ENCODE results near the gene CTNNA2.

CTNNA2 gene

GRCh38 chr2:80042635-80043034 is 529.8 kb downstream of the CTNNA2 start:
- Histone ChIP-seq H3K9ac (ENCODE audit: low read length in 5 of 5) (no peak overlapping the region), H3K4me1 (ENCODE audit: control insufficient read depth in 5 of 5, insufficient read depth in 5 of 5, low read length in 5 of 5) (no peaks in the 10 kb centered on the region), H3K4me3 (ENCODE audit: low read depth in 1 of 5, low read length in 5 of 5) (no peak overlapping the region), H3K27me3 (ENCODE audit: control insufficient read depth in 5 of 5, insufficient read depth in 4 of 5, low read length in 5 of 5) (no peaks in the 10 kb centered on the region), H3K9me3 (ENCODE audit: control insufficient read depth in 5 of 5, low read length in 5 of 5) (no peaks in the 10 kb centered on the region), H3K27ac (ENCODE audit: low read depth, low read length) (no peak overlapping the region), H3K36me3 (ENCODE audit: control insufficient read depth in 5 of 5, insufficient read depth in 5 of 5, low read length in 5 of 5) (no peaks in the 10 kb centered on the region)

DNA sequence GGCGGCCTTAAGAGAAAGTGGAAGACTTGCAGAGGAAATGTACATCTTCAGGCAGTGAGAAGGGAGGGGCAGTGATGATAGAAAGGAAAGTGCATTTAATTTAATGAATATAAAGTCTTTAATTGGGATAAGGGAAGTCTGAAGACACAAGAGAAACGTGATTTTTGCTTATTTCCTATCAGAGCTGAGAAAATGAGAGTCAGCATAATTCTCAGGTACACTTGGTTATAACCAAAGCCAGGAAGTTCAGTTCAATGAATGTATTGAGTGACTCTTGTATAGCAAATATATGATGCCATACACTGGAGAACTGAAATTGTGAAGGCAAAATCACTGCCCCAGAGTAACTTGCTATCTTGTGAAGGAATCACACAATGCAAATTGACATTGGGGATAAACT is 535.4 kb downstream of the CTNNA2 start:
- Histone ChIP-seq H3K27me3 (ENCODE audit: control insufficient read depth in 5 of 5, insufficient read depth in 4 of 5, low read length in 5 of 5) (no peaks in the 10 kb centered on the region), H3K9me3 (ENCODE audit: control insufficient read depth in 5 of 5, low read length in 5 of 5) (no peaks in the 10 kb centered on the region), H3K4me1 (ENCODE audit: control insufficient read depth in 5 of 5, insufficient read depth in 5 of 5, low read length in 5 of 5) (no peaks in the 10 kb centered on the region), H3K9ac (ENCODE audit: low read length in 5 of 5) (no peak overlapping the region), H3K4me3 (ENCODE audit: low read depth in 1 of 5, low read length in 5 of 5) (no peak overlapping the region), H3K36me3 (ENCODE audit: control insufficient read depth in 5 of 5, insufficient read depth in 5 of 5, low read length in 5 of 5) (no peaks in the 10 kb centered on the region), H3K27ac (ENCODE audit: low read depth, low read length) (no peak overlapping the region)

- Histone ChIP-seq H3K9ac (ENCODE audit: low read length in 5 of 5) (no peak overlapping the region), H3K4me1 (ENCODE audit: control insufficient read depth in 5 of 5, insufficient read depth in 5 of 5, low read length in 5 of 5) (no peaks in the 10 kb centered on the region), H3K27me3 (ENCODE audit: control insufficient read depth in 5 of 5, insufficient read depth in 4 of 5, low read length in 5 of 5) (no peaks in the 10 kb centered on the region), H3K9me3 (ENCODE audit: control insufficient read depth in 5 of 5, low read length in 5 of 5) (no peaks in the 10 kb centered on the region), H3K4me3 (ENCODE audit: low read depth in 1 of 5, low read length in 5 of 5) (no peak overlapping the region), H3K27ac (ENCODE audit: low read depth, low read length) (no peak overlapping the region), H3K36me3 (ENCODE audit: control insufficient read depth in 5 of 5, insufficient read depth in 5 of 5, low read length in 5 of 5) (no peaks in the 10 kb centered on the region)
Observed at GRCh38 chr2:80050246-80050645, 537.4 kb downstream of the CTNNA2 start.

GRCh38 chr2:80053522-80054345 is 540.9 kb downstream of the CTNNA2 start:
- H3K27ac ChIP-seq (ENCODE audit: low read depth, low read length): no peak overlapping the region
- no peak overlapping the region for H3K9ac ChIP-seq (ENCODE audit: low read length in 5 of 5)
- no peak overlapping the region for H3K4me3 ChIP-seq (ENCODE audit: low read depth in 1 of 5, low read length in 5 of 5)
- H3K36me3 ChIP-seq (ENCODE audit: control insufficient read depth in 5 of 5, insufficient read depth in 5 of 5, low read length in 5 of 5): no peaks in the 10 kb centered on the region
- H3K9me3 ChIP-seq (ENCODE audit: control insufficient read depth in 5 of 5, low read length in 5 of 5): no peaks in the 10 kb centered on the region
- no peaks in the 10 kb centered on the region for H3K4me1 ChIP-seq (ENCODE audit: control insufficient read depth in 5 of 5, insufficient read depth in 5 of 5, low read length in 5 of 5)
- H3K27me3 ChIP-seq (ENCODE audit: control insufficient read depth in 5 of 5, insufficient read depth in 4 of 5, low read length in 5 of 5): no peaks in the 10 kb centered on the region

DNA sequence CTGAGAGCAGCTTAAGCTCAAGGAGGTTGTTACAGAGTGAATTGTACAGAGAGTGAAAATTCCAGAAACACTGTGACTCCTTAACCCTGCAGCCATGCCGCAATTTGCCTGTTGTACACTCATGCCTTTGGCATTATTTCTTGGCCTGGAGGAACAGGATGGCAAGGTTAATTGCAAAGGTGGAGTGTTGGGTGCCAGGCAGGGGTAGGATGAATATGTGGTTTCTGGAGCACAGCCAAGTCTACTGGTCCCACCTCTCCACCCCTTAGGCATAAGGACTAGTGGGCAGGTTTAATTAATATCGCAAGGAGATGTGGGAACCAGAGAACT is 541.5 kb downstream of the CTNNA2 start:
- H3K27ac ChIP-seq (ENCODE audit: low read depth, low read length): no peak overlapping the region
- no peak overlapping the region for H3K9ac ChIP-seq (ENCODE audit: low read length in 5 of 5)
- H3K9me3 ChIP-seq (ENCODE audit: control insufficient read depth in 5 of 5, low read length in 5 of 5): no peaks in the 10 kb centered on the region
- H3K4me3 ChIP-seq (ENCODE audit: low read depth in 1 of 5, low read length in 5 of 5): no peak overlapping the region
- H3K36me3 ChIP-seq (ENCODE audit: control insufficient read depth in 5 of 5, insufficient read depth in 5 of 5, low read length in 5 of 5): no peaks in the 10 kb centered on the region
- H3K4me1 ChIP-seq (ENCODE audit: control insufficient read depth in 5 of 5, insufficient read depth in 5 of 5, low read length in 5 of 5): no peaks in the 10 kb centered on the region
- no peaks in the 10 kb centered on the region for H3K27me3 ChIP-seq (ENCODE audit: control insufficient read depth in 5 of 5, insufficient read depth in 4 of 5, low read length in 5 of 5)

DNA sequence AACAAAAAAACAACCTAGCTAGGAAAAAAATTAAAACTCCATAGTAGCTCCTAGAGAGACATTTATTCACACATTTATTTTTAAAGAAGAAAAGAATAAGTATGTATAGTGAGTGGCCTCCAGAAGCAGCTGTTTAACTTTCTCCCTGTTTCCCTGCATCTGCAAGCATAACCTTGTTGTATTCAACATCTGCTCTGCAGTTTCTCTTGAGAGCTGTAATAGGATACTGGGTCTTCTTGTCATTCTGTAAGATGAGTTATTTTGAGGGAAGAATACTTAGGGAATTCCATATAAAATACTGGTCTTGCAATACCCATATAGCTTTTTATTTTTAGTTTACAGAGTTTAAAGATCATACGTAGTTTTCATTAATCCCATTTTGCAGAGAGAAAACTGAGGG is 545.1 kb downstream of the CTNNA2 start:
- no peaks in the 10 kb centered on the region for H3K9me3 ChIP-seq (ENCODE audit: control insufficient read depth in 5 of 5, low read length in 5 of 5)
- no peaks in the 10 kb centered on the region for H3K36me3 ChIP-seq (ENCODE audit: control insufficient read depth in 5 of 5, insufficient read depth in 5 of 5, low read length in 5 of 5)
- H3K27ac ChIP-seq (ENCODE audit: low read depth, low read length): no peak overlapping the region
- no peak overlapping the region for H3K4me3 ChIP-seq (ENCODE audit: low read depth in 1 of 5, low read length in 5 of 5)
- no peaks in the 10 kb centered on the region for H3K27me3 ChIP-seq (ENCODE audit: control insufficient read depth in 5 of 5, insufficient read depth in 4 of 5, low read length in 5 of 5)
- no peaks in the 10 kb centered on the region for H3K4me1 ChIP-seq (ENCODE audit: control insufficient read depth in 5 of 5, insufficient read depth in 5 of 5, low read length in 5 of 5)
- H3K9ac ChIP-seq (ENCODE audit: low read length in 5 of 5): no peak overlapping the region

DNA sequence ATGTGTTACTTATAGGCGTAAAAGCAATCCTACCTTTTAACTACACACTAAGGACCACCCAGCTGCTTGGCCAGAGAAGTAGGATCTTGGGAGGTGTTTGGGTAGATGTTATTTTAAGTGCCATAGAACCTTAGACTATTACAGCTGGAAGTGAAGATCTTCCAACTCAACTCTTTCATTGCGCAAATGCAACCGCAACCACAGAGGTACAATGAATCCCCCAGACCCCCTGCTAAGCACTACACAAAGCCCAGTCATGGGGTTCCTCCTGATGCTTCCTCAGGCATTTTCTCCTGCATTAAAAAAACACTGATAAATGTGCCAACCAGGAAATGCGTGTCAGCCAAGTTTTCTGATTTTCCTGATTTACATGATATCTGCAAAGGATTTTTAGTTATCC is 545.7 kb downstream of the CTNNA2 start:
- Histone ChIP-seq H3K36me3 (ENCODE audit: control insufficient read depth in 5 of 5, insufficient read depth in 5 of 5, low read length in 5 of 5) (no peaks in the 10 kb centered on the region), H3K4me1 (ENCODE audit: control insufficient read depth in 5 of 5, insufficient read depth in 5 of 5, low read length in 5 of 5) (no peaks in the 10 kb centered on the region), H3K9me3 (ENCODE audit: control insufficient read depth in 5 of 5, low read length in 5 of 5) (no peaks in the 10 kb centered on the region), H3K27ac (ENCODE audit: low read depth, low read length) (no peak overlapping the region), H3K9ac (ENCODE audit: low read length in 5 of 5) (no peak overlapping the region), H3K4me3 (ENCODE audit: low read depth in 1 of 5, low read length in 5 of 5) (no peak overlapping the region), H3K27me3 (ENCODE audit: control insufficient read depth in 5 of 5, insufficient read depth in 4 of 5, low read length in 5 of 5) (no peaks in the 10 kb centered on the region)

DNA sequence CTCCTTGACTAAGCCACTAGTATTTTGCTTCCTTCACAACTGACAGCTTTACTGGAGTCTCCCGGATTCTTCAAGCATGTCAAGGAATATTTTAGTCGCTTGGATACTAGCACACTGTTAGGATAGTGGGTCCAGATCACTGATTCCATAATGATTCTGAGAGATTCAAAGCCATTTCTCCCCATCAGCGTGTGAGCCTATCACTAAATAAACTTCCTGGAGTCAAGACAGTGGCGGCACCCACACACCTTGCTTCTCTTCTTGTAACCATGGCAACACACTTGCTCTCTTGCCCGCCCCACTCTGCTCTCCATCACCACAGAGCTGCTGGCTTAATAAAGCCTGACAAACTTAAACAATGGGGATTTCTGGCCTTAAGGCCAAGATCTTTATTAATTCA is 546.6 kb downstream of the CTNNA2 start:
- H3K36me3 ChIP-seq (ENCODE audit: control insufficient read depth in 5 of 5, insufficient read depth in 5 of 5, low read length in 5 of 5): no peaks in the 10 kb centered on the region
- H3K4me3 ChIP-seq (ENCODE audit: low read depth in 1 of 5, low read length in 5 of 5): no peak overlapping the region
- no peaks in the 10 kb centered on the region for H3K9me3 ChIP-seq (ENCODE audit: control insufficient read depth in 5 of 5, low read length in 5 of 5)
- no peak overlapping the region for H3K9ac ChIP-seq (ENCODE audit: low read length in 5 of 5)
- no peaks in the 10 kb centered on the region for H3K27me3 ChIP-seq (ENCODE audit: control insufficient read depth in 5 of 5, insufficient read depth in 4 of 5, low read length in 5 of 5)
- no peak overlapping the region for H3K27ac ChIP-seq (ENCODE audit: low read depth, low read length)
- no peaks in the 10 kb centered on the region for H3K4me1 ChIP-seq (ENCODE audit: control insufficient read depth in 5 of 5, insufficient read depth in 5 of 5, low read length in 5 of 5)

GRCh38 chr2:80061881-80062280 is 549.0 kb downstream of the CTNNA2 start:
- H3K27me3 ChIP-seq (ENCODE audit: control insufficient read depth in 5 of 5, insufficient read depth in 4 of 5, low read length in 5 of 5): no peaks in the 10 kb centered on the region
- no peaks in the 10 kb centered on the region for H3K9me3 ChIP-seq (ENCODE audit: control insufficient read depth in 5 of 5, low read length in 5 of 5)
- no peak overlapping the region for H3K27ac ChIP-seq (ENCODE audit: low read depth, low read length)
- no peaks in the 10 kb centered on the region for H3K4me1 ChIP-seq (ENCODE audit: control insufficient read depth in 5 of 5, insufficient read depth in 5 of 5, low read length in 5 of 5)
- no peak overlapping the region for H3K9ac ChIP-seq (ENCODE audit: low read length in 5 of 5)
- H3K36me3 ChIP-seq (ENCODE audit: control insufficient read depth in 5 of 5, insufficient read depth in 5 of 5, low read length in 5 of 5): no peaks in the 10 kb centered on the region
- H3K4me3 ChIP-seq (ENCODE audit: low read depth in 1 of 5, low read length in 5 of 5): no peak overlapping the region

- Histone ChIP-seq H3K27ac (ENCODE audit: low read depth, low read length) (no peak overlapping the region), H3K27me3 (ENCODE audit: control insufficient read depth in 5 of 5, insufficient read depth in 4 of 5, low read length in 5 of 5) (no peaks in the 10 kb centered on the region)
Observed at GRCh38 chr2:80062298-80062697, 549.4 kb downstream of the CTNNA2 start.

More at GRCh38 chr2:80062298-80062697, 549.4 kb downstream of the CTNNA2 start:
- no peak overlapping the region for H3K9ac ChIP-seq (ENCODE audit: low read length in 5 of 5)
- H3K4me1 ChIP-seq (ENCODE audit: control insufficient read depth in 5 of 5, insufficient read depth in 5 of 5, low read length in 5 of 5): no peaks in the 10 kb centered on the region
- no peaks in the 10 kb centered on the region for H3K36me3 ChIP-seq (ENCODE audit: control insufficient read depth in 5 of 5, insufficient read depth in 5 of 5, low read length in 5 of 5)
- H3K9me3 ChIP-seq (ENCODE audit: control insufficient read depth in 5 of 5, low read length in 5 of 5): no peaks in the 10 kb centered on the region
- no peak overlapping the region for H3K4me3 ChIP-seq (ENCODE audit: low read depth in 1 of 5, low read length in 5 of 5)
